Neural cell (in vitro differentiated cells): ENCODE results near the gene TBC1D5. TPM values are rescaled to one million over a fixed set of nuclear protein-coding genes. Genes with fewer than 3 reads are reported as not detected.

Source experiments
- H2AFZ ChIP-seq: fragments of 200-600, 300-800 bp; sonication (generic), shearing (Covaris generic); 2 replicates; pipeline ENCODE4 v1.6.0; 2014; ENCODE audit warnings: low read depth, mild to moderate bottlenecking, antibody characterized with exemption, low read length, moderate library complexity
- H3F3A ChIP-seq: fragments of 200-600 bp; shearing (Covaris generic); 2 replicates; pipeline ENCODE4 v1.6.1; 2016; ENCODE audit warnings: mild to moderate bottlenecking, moderate library complexity, mixed read lengths, antibody characterized with exemption, low read length; ENCODE audit not compliant: insufficient read depth, poor library complexity, severe bottlenecking
- H3K27ac ChIP-seq: fragments of 200-600, 300-800 bp; sonication (generic), shearing (Covaris generic); 2 replicates; pipeline ENCODE4 v1.5.1; 2014; ENCODE audit warnings: mild to moderate bottlenecking, low read length, moderate library complexity
- H3K27me3 ChIP-seq: fragments of 300-800, 200-600 bp; sonication (generic), shearing (Covaris generic); 2 replicates; pipeline ENCODE4 v1.6.0; 2014; ENCODE audit warnings: mild to moderate bottlenecking, low read depth, low read length, moderate library complexity; ENCODE audit not compliant: insufficient read depth
- H3K36me3 ChIP-seq: fragments of 300-800, 200-600 bp; sonication (generic), shearing (Covaris generic); 2 replicates; pipeline ENCODE4 v1.5.1; 2014; ENCODE audit warnings: mild to moderate bottlenecking, antibody characterized with exemption, low read length, moderate library complexity; ENCODE audit not compliant: insufficient read depth
- H3K4me2 ChIP-seq: fragments of 300-800, 200-600 bp; sonication (generic), shearing (Covaris generic); 2 replicates; pipeline ENCODE4 v1.6.0; 2014; ENCODE audit warnings: mild to moderate bottlenecking, low read length
- H3K4me3 ChIP-seq: fragments of 300-800, 200-600 bp; sonication (generic), shearing (Covaris generic); 2 replicates; pipeline ENCODE4 v1.5.1; 2014; ENCODE audit warnings: mild to moderate bottlenecking, low read length, moderate library complexity
- H3K79me2 ChIP-seq: fragments of 200-600 bp; shearing (Covaris generic); replicated peaks from 2 replicates; pipeline ENCODE4 v1.6.0; 2014; ENCODE audit warnings: mild to moderate bottlenecking, low read length, moderate library complexity; ENCODE audit not compliant: insufficient read depth
- H3K9ac ChIP-seq: fragments of 300-800, 200-600 bp; sonication (generic), shearing (Covaris generic); 2 replicates; pipeline ENCODE4 v1.6.1; 2016; ENCODE audit warnings: mild to moderate bottlenecking, low read length, mixed read lengths
- H3K9me2 ChIP-seq: fragments of 200-600 bp; shearing (Covaris generic); 2 replicates; pipeline ENCODE4 v1.6.1; 2016; ENCODE audit warnings: mild to moderate bottlenecking, low read length, mixed read lengths; ENCODE audit not compliant: insufficient read depth
- H3K9me3 ChIP-seq: fragments of 200-600, 300-800 bp; sonication (generic), shearing (Covaris generic); 2 replicates; pipeline ENCODE4 v1.6.1; 2016; ENCODE audit warnings: mild to moderate bottlenecking, mixed run types, low read length, moderate library complexity, mixed read lengths
- H4K20me1 ChIP-seq: fragments of 200-600 bp; shearing (Covaris generic); 2 replicates; pipeline ENCODE4 v1.6.1; 2016; ENCODE audit warnings: mild to moderate bottlenecking, mixed run types; ENCODE audit not compliant: insufficient read depth
- CTCF ChIP-seq: fragments of 450-650 bp; IDR thresholded peaks from 2 replicates; pipeline ENCODE4 v1.5.1; 2014; ENCODE audit warnings: antibody characterized with exemption, mild to moderate bottlenecking, moderate library complexity; ENCODE audit not compliant: poor library complexity, severe bottlenecking
- EP300 ChIP-seq: fragments of 450-650 bp; conservative IDR thresholded peaks from 2 replicates; pipeline ENCODE4 v1.6.1; 2014; ENCODE audit warnings: antibody characterized with exemption, mild to moderate bottlenecking, moderate library complexity; ENCODE audit not compliant: poor library complexity, severe bottlenecking
- EZH2 ChIP-seq: fragments of 200-600, 300-800 bp; shearing (Covaris generic), sonication (generic); IDR thresholded peaks from 2 replicates; pipeline ENCODE4 v1.6.1; 2014; ENCODE audit warnings: antibody characterized with exemption, low read length, borderline replicate concordance, mild to moderate bottlenecking; ENCODE audit not compliant: insufficient read depth, poor library complexity, severe bottlenecking
- MXI1 ChIP-seq: fragments of 450-650 bp; conservative IDR thresholded peaks from 2 replicates; pipeline ENCODE4 v1.6.1; 2014; ENCODE audit warnings: antibody characterized with exemption, mild to moderate bottlenecking; ENCODE audit not compliant: poor library complexity, severe bottlenecking
- POLR2AphosphoS5 ChIP-seq: IDR thresholded peaks from 2 replicates; pipeline ENCODE4 v1.6.1; 2012
- RAD21 ChIP-seq: fragments of 450-650 bp; conservative IDR thresholded peaks from 2 replicates; pipeline ENCODE4 v1.6.1; 2014; ENCODE audit warnings: antibody characterized with exemption, mild to moderate bottlenecking, moderate library complexity
- REST ChIP-seq: IDR thresholded peaks from 2 replicates; pipeline ENCODE4 v1.6.1; 2012; ENCODE audit warnings: borderline replicate concordance
- SMC3 ChIP-seq: fragments of 450-650 bp; conservative IDR thresholded peaks from 2 replicates; pipeline ENCODE4 v1.6.1; 2014; ENCODE audit warnings: antibody characterized with exemption, mild to moderate bottlenecking, moderate library complexity; ENCODE audit not compliant: poor library complexity
- TAF1 ChIP-seq: IDR thresholded peaks from 2 replicates; pipeline ENCODE4 v1.6.1; 2012; ENCODE audit warnings: low read depth
- polyA plus RNA-seq: library from polyadenylated mRNA; depleted of rRNA; stranded (reverse); fragments of >200 nt; gene quantifications from 2 replicates; pipeline ENCODE4 v1.2.3, GENCODE V29; 2014

TBC1D5 gene
- polyA plus RNA-seq, 1 donor from 2014 or later = 28.3 TPM

DNA sequence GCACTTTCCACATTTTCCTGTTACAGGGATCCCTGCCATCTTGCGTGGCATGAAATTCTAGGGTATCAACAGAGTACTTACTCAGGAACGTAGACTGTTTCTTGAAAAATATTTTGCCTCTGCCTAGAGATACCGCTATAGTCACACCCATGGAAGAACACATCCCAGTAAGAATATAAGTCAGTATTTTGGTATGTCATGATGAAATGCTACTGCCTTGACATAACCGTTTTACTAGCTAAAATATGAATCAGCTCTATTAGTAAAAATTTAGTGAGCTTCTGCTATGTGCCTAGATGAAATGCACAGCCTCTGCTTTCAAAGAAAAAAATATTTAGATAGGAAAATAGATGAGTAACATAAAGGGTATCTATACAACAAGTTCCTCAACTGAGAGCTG, 276.4 kb downstream of the TBC1D5 start:
- TF ChIP-seq REST (no peak), MXI1 (no peak), CTCF (no peak), POLR2AphosphoS5 (no peak), EZH2 (no peak), RAD21 (no peak), EP300 (no peak), TAF1 (no peak), SMC3 (no peak)
- no peak overlapping the region for H2AFZ ChIP-seq
- no peaks in the 10 kb centered on the region for H3F3A ChIP-seq

DNA sequence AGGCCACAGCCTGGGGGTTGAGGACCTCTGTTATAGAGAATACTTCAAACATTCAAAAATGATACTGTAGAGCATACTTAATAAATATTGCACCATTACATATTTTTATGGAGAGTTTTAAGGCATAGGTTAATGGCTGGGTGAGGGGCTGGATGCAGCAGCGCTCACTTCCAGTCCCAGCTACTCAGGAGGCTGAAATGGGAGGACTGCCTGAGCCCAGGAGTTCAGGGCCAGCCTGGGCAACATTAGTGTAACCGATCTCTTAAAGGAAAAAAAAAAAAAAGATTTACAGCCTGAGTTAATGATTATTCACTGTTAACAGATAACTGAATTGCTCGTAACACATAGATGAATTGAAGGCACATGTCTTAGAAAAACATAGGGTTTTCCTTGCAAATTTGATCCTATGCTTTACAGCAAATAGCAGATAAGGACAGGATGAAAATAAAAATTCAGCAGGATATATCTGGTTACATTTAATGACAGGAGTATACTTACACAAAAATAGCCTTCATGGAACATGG, 282.9 kb downstream of the TBC1D5 start:
- H3K4me2 ChIP-seq = no peak overlapping the region
- no peak overlapping the region for H3K9ac ChIP-seq
- H3K9me3 ChIP-seq = peaks cover 3% of the 10 kb centered on the region
- no peaks in the 10 kb centered on the region for H4K20me1 ChIP-seq
- no peak overlapping the region for H3K27ac ChIP-seq
- no peaks in the 10 kb centered on the region for H3K79me2 ChIP-seq
- TF ChIP-seq CTCF = no peak
- no peak for TF ChIP-seq RAD21
- no peak for TF ChIP-seq REST
- no peak for TF ChIP-seq POLR2AphosphoS5
- no peak for TF ChIP-seq SMC3
- no peak for TF ChIP-seq TAF1
- TF ChIP-seq MXI1 = no peak
- no peak for TF ChIP-seq EZH2
- TF ChIP-seq EP300 = no peak
- no peaks in the 10 kb centered on the region for H3K27me3 ChIP-seq
- H3K9me2 ChIP-seq = no peaks in the 10 kb centered on the region
- no peaks in the 10 kb centered on the region for H3F3A ChIP-seq
- no peak overlapping the region for H2AFZ ChIP-seq
- H3K36me3 ChIP-seq = no peaks in the 10 kb centered on the region
- H3K4me3 ChIP-seq = no peak overlapping the region

More for the DNA sequence above, 276.4 kb downstream of the TBC1D5 start:
- Histone ChIP-seq H4K20me1 (no peaks in the 10 kb centered on the region), H3K9ac (no peak overlapping the region), H3K36me3 (no peaks in the 10 kb centered on the region), H3K27ac (no peak overlapping the region), H3K79me2 (no peaks in the 10 kb centered on the region), H3K27me3 (no peaks in the 10 kb centered on the region), H3K4me2 (no peak overlapping the region), H3K4me3 (no peak overlapping the region), H3K9me3 (no peaks in the 10 kb centered on the region), H3K9me2 (no peaks in the 10 kb centered on the region)
